Measurements from ENCODE around the gene GALNT16. TPM values are rescaled to one million over a fixed set of nuclear protein-coding genes. Genes with fewer than 3 reads are reported as not detected.

Gene GALNT16
- total and polyA plus RNA-seq, 2 donors (not counting 1 experiment from before 2014, with no cell fraction given), result 0.09 to 3.4 TPM

- ChIA-PET POLR2A (no interaction called here), CTCF (interaction anchor here (0.7 kb wide), 1 partner anchor 64 kb away, joined by 3 read pairs; no protein-coding TSS in a partner anchor)
- ATAC-seq (ENCODE audit: low read depth) (no peak), DNase-seq (no peak)
- Histone ChIP-seq H3K9ac (ENCODE audit: low read length) (no peak overlapping the region), H3K4me1 (ENCODE audit: control insufficient read depth in 2 of 2, insufficient read depth in 2 of 2, low read length in 2 of 2) (no peaks in the 10 kb centered on the region), H4K20me1 (ENCODE audit: control insufficient read depth, insufficient read depth, low read length, poor library complexity, severe bottlenecking) (no peaks in the 10 kb centered on the region), H3K4me2 (replicated peaks; ENCODE audit: low read depth, low read length, poor library complexity, severe bottlenecking) (no peak overlapping the region), H3K4me3 (ENCODE audit: control extremely low read depth in 1 of 5, extremely low read depth in 1 of 5, insufficient read depth in 1 of 5, low read depth in 2 of 5, low read length in 4 of 5) (no peak overlapping the region), H3K27me3 (replicated peaks in 1 of 4; ENCODE audit: control extremely low read depth in 1 of 4, control insufficient read depth in 3 of 4, insufficient read depth in 4 of 4, low read length in 3 of 4) (peaks cover 0 to 14% (median 3%) of the 10 kb centered on the region in 4 experiments), H2AFZ (ENCODE audit: insufficient read depth, low read depth, low read length, poor library complexity, severe bottlenecking) (no peak overlapping the region), H3K36me3 (replicated peaks in 1 of 2; ENCODE audit: control extremely low read depth in 1 of 2, control insufficient read depth in 1 of 2, extremely low read depth in 1 of 2, insufficient read depth in 2 of 2, low read length in 1 of 2) (no peaks in the 10 kb centered on the region), H3K9me3 (ENCODE audit: control extremely low read depth in 1 of 3, control insufficient read depth in 2 of 3, insufficient read depth in 1 of 3, low read length in 2 of 3) (no peaks in the 10 kb centered on the region), H3K27ac (ENCODE audit: low read length in 2 of 2) (no peak overlapping the region), H3K79me2 (ENCODE audit: control insufficient read depth, insufficient read depth, low read length) (no peaks in the 10 kb centered on the region)
- WGBS (ENCODE audit: insufficient coverage), result 100% methylated on average over 2 of the region's 2 CpGs
- peaks cover 36% of the 10 kb centered on the region for H3K27me3 Mint-ChIP-seq
- intact Hi-C loops (cut with micrococcal nuclease), result no loop called here
- H3K27ac Mint-ChIP-seq, result no peak overlapping the region
- H3K4me1 Mint-ChIP-seq, result no peaks in the 10 kb centered on the region
- H3K4me3 Mint-ChIP-seq, result no peak overlapping the region
- TF ChIP-seq EZH2 (IDR thresholded peaks at IDR 0.05; ENCODE audit: borderline replicate concordance, insufficient read depth, low read depth, low read length, poor library complexity, severe bottlenecking) (no peak), CTCF (IDR thresholded peaks at IDR 0.05) (no peak)
- H3K9me3 Mint-ChIP-seq (ENCODE audit: insufficient read depth), result no peaks in the 10 kb centered on the region
These were observed 43.1 kb downstream of the GALNT16 start for GRCh38 chr14:69303086-69303485.

- peaks cover 22% of the 10 kb centered on the region for H3K27me3 Mint-ChIP-seq
- Histone ChIP-seq H3K79me2 (ENCODE audit: control insufficient read depth, insufficient read depth, low read length) (no peaks in the 10 kb centered on the region), H3K9ac (ENCODE audit: low read length) (no peak overlapping the region), H2AFZ (ENCODE audit: insufficient read depth, low read depth, low read length, poor library complexity, severe bottlenecking) (no peak overlapping the region), H3K27ac (ENCODE audit: low read length in 2 of 2) (no peak overlapping the region), H3K4me3 (ENCODE audit: control extremely low read depth in 1 of 5, extremely low read depth in 1 of 5, insufficient read depth in 1 of 5, low read depth in 2 of 5, low read length in 4 of 5) (no peak overlapping the region), H3K9me3 (ENCODE audit: control extremely low read depth in 1 of 3, control insufficient read depth in 2 of 3, insufficient read depth in 1 of 3, low read length in 2 of 3) (peaks cover 0 to 3% (median 0%) of the 10 kb centered on the region in 3 donors), H3K27me3 (replicated peaks in 1 of 4; ENCODE audit: control extremely low read depth in 1 of 4, control insufficient read depth in 3 of 4, insufficient read depth in 4 of 4, low read length in 3 of 4) (peaks cover 0 to 15% (median 7%) of the 10 kb centered on the region in 4 experiments), H3K36me3 (replicated peaks in 1 of 2; ENCODE audit: control extremely low read depth in 1 of 2, control insufficient read depth in 1 of 2, extremely low read depth in 1 of 2, insufficient read depth in 2 of 2, low read length in 1 of 2) (no peaks in the 10 kb centered on the region), H3K4me1 (ENCODE audit: control insufficient read depth in 2 of 2, insufficient read depth in 2 of 2, low read length in 2 of 2) (peaks cover 0 to 1% of the 10 kb centered on the region in 2 donors), H3K4me2 (replicated peaks; ENCODE audit: low read depth, low read length, poor library complexity, severe bottlenecking) (no peak overlapping the region), H4K20me1 (ENCODE audit: control insufficient read depth, insufficient read depth, low read length, poor library complexity, severe bottlenecking) (no peaks in the 10 kb centered on the region)
- ChIA-PET POLR2A (no interaction called here), CTCF (no interaction called here)
- ATAC-seq (ENCODE audit: low read depth) (no peak), DNase-seq (no peak)
- TF ChIP-seq CTCF (IDR thresholded peaks at IDR 0.05) (no peak), EZH2 (IDR thresholded peaks at IDR 0.05; ENCODE audit: borderline replicate concordance, insufficient read depth, low read depth, low read length, poor library complexity, severe bottlenecking) (no peak)
- intact Hi-C loops (cut with micrococcal nuclease), result no loop called here
- peaks cover 7% of the 10 kb centered on the region for H3K9me3 Mint-ChIP-seq (ENCODE audit: insufficient read depth)
- H3K4me1 Mint-ChIP-seq, result peaks cover 9% of the 10 kb centered on the region
- WGBS (ENCODE audit: insufficient coverage), result 92% methylated on average over 5 of the region's 5 CpGs
- no peak overlapping the region for H3K27ac Mint-ChIP-seq
- no peak overlapping the region for H3K4me3 Mint-ChIP-seq
These were observed 52.6 kb downstream of the GALNT16 start for GRCh38 chr14:69312608-69313007.
